ENCODE measurements around the gene CEP170.
"Not testable (repeated sequence)": the region's sequence is repeated elsewhere in the genome, so short reads cannot be mapped to it uniquely, and the experiment has no call there.

GRCh38 chr1:243121939-243122338 is 133.1 kb downstream of the CEP170 start:
- not testable (repeated sequence) for TF ChIP-seq CTCF (IDR thresholded peaks at IDR 0.05; ENCODE audit: insufficient read depth, low read depth, low read length); EZH2 (IDR thresholded peaks at IDR 0.05; ENCODE audit: insufficient read depth, low read length)

Data from astrocyte (in vitro differentiated cells and primary cell).